GM12878 (cell line): Measurements from ENCODE around the gene LCE1F. TPM values are rescaled to one million over a fixed set of nuclear protein-coding genes. Genes with fewer than 3 reads are reported as not detected.

Source experiments
- ATAC-seq: fragments of 200-7000 bp; cut with Tn5 transposase; 3 replicates; pipeline ENCODE4 v1.9.1; 2020; ENCODE audit warnings: mild to moderate bottlenecking, moderate library complexity
- Bru-seq: library from RNA; stranded (reverse); fragments of 400-500 nt; gene quantifications from one replicate; lab custom pipeline; 2021; lab: Mats Ljungman, UMichigan
- BruChase-seq, 2 experiments: library from RNA; stranded (reverse); fragments of 400-500 nt; gene quantifications; one replicate each; lab custom pipeline; 2021; lab: Mats Ljungman, UMichigan
- BruUV-seq: library from RNA; stranded (reverse); fragments of 400-500 nt; replicated peaks from 2 replicates; lab custom pipeline; 2021; lab: Mats Ljungman, UMichigan
- CTCF ChIA-PET: fragments of 300-600 bp; sonication (Branson Sonifier 250); formaldehyde crosslinking; extraction: SDS; loops from one replicate; lab custom pipeline; 2021; ENCODE audit warnings: inconsistent platforms; lab: Yijun Ruan, JAX
- POLR2A ChIA-PET: fragments of 350-600 bp; formaldehyde crosslinking; extraction: SDS; loops from one replicate; lab custom pipeline; 2021; ENCODE audit warnings: inconsistent platforms; lab: Charles Lee
- RAD21 ChIA-PET: fragments of 300-600 bp; sonication (Branson Sonifier 250); formaldehyde crosslinking; loops from one replicate; lab custom pipeline; 2023; ENCODE audit warnings: antibody characterized with exemption; ENCODE audit not compliant: unreplicated experiment; lab: Charles Lee
- SMC1A ChIA-PET: fragments of 300-600 bp; sonication (Branson Sonifier 250); formaldehyde crosslinking; loops from one replicate; lab custom pipeline; 2023; ENCODE audit not compliant: unreplicated experiment, uncharacterized antibody; lab: Charles Lee
- DNase-seq: peaks from one replicate; pipeline ENCODE4 v3.0.0-alpha.2; 2011; ENCODE audit warnings: low read depth, low spot score
- FAIRE-seq: peaks from 3 replicates; lab custom pipeline; 2011; peaks lifted over from hg19 to GRCh38; lab: Jason Lieb, UNC
- H2AFZ ChIP-seq: 2 replicates; pipeline ENCODE4 v1.6.0; 2011; ENCODE audit warnings: low read depth, low read length, control low read depth; ENCODE audit not compliant: control insufficient read depth
- H3K27ac ChIP-seq: 2 replicates; pipeline ENCODE4 v1.5.1; 2011; ENCODE audit warnings: control low read depth; ENCODE audit not compliant: control insufficient read depth, insufficient read depth
- H3K27me3 ChIP-seq, 2 experiments: replicated peaks in 1 of 2; 2 replicates each; pipeline versions ENCODE4 v1.6.0 to v1.6.1; 2011; ENCODE audit warnings: low read length in 1 of 2; ENCODE audit not compliant: control insufficient read depth in 2 of 2, insufficient read depth in 2 of 2
- H3K36me3 ChIP-seq, 2 experiments: 2 replicates each; pipeline ENCODE4 v1.5.1; 2011; ENCODE audit warnings: low read length in 1 of 2; ENCODE audit not compliant: control insufficient read depth in 2 of 2, insufficient read depth in 2 of 2
- H3K4me1 ChIP-seq: 2 replicates; pipeline ENCODE4 v1.6.1; 2011; ENCODE audit warnings: mild to moderate bottlenecking, low read length, moderate library complexity, mixed read lengths; ENCODE audit not compliant: control insufficient read depth, insufficient read depth
- H3K4me2 ChIP-seq: 2 replicates; pipeline ENCODE4 v1.6.0; 2011; ENCODE audit warnings: control low read depth; ENCODE audit not compliant: control insufficient read depth, insufficient read depth
- H3K4me3 ChIP-seq: fragments of 200-600 bp; sonication (generic); 2 replicates; pipeline ENCODE4 v1.5.1; 2016
- H3K79me2 ChIP-seq: 2 replicates; pipeline ENCODE4 v1.6.0; 2011; ENCODE audit warnings: low read length; ENCODE audit not compliant: control insufficient read depth, insufficient read depth
- H3K9ac ChIP-seq: 2 replicates; pipeline ENCODE4 v1.8.0; 2011; ENCODE audit warnings: low read length, control low read depth, mixed read lengths; ENCODE audit not compliant: control insufficient read depth, insufficient read depth
- H3K9me3 ChIP-seq: replicated peaks from 3 replicates; pipeline ENCODE4 v1.5.1; 2011; ENCODE audit warnings: mild to moderate bottlenecking, low read length; ENCODE audit not compliant: control insufficient read depth, insufficient read depth
- H4K20me1 ChIP-seq: 2 replicates; pipeline ENCODE4 v1.6.0; 2011; ENCODE audit not compliant: control insufficient read depth, insufficient read depth
- CTCF ChIP-seq, 3 experiments: IDR thresholded peaks in 2 of 3; conservative IDR thresholded peaks in 1 of 3; 2 replicates each; pipeline ENCODE4 v1.5.1; 2011; ENCODE audit warnings: low read depth in 3 of 3, low read length in 3 of 3, mild to moderate bottlenecking in 3 of 3, control low read depth in 2 of 3, moderate library complexity in 2 of 3, inconsistent platforms in 1 of 3, mixed read lengths in 1 of 3; ENCODE audit not compliant: control insufficient read depth in 2 of 3, insufficient read depth in 1 of 3; ENCODE audit errors: extremely low read depth in 1 of 3
- MAX ChIP-seq: IDR thresholded peaks from 2 replicates; pipeline ENCODE4 v1.6.1; 2012; ENCODE audit warnings: low read depth, low read length, improper control_type of control experiment
- WGBS: methylation state at CpG from one replicate; pipeline ENCODE4 v1.1.6; 2016; ENCODE audit warnings: low lambda C conversion rate; ENCODE audit not compliant: insufficient replicate concordance, insufficient coverage; ENCODE audit errors: missing lambda C conversion rate; 5-methylcytosine and 5-hydroxymethylcytosine counted together
- in situ Hi-C: fragments of 300-500 bp; cut with MboI; formaldehyde crosslinking; loops from 9 replicates; pipeline ENCODE4 v1.14.3; 2018; ENCODE audit warnings: mixed read lengths
- intact Hi-C: fragments of 100-400 bp; cut with micrococcal nuclease; formaldehyde crosslinking; loops from one replicate; pipeline ENCODE4 v1.14.2; 2022; ENCODE audit not compliant: unreplicated experiment
- long read RNA-seq, 2 experiments: library from polyadenylated mRNA; unstranded; transcript quantifications; one replicate each; pipeline ENCODE4 v2.0.0, GENCODE V29; 2019 to 2020
- polyA minus RNA-seq, 3 experiments: library from RNA; depleted of rRNA, polyadenylated mRNA; stranded (reverse); fragments of >200 nt; gene quantifications; 2 replicates each; pipeline ENCODE4 v1.2.3, GENCODE V29; 2011
- polyA plus RNA-seq, 11 experiments: library from polyadenylated mRNA; depleted of rRNA in 4 of 11; unstranded in 6 of 11; stranded (reverse) in 5 of 11; fragments of >200 nt; fragmentation: Nextera tagmentation in 4 of 11; fragmentation: Illumina TruSeq in 1 of 11; extraction: Ambion mirVana in 4 of 11; extraction: Trizol in 1 of 11; gene quantifications; 1 replicate in 1 of 11; 2 replicates in 10 of 11; pipeline versions ENCODE4 v1.2.1 to v1.2.3, GENCODE V29; 2011 to 2016; ENCODE audit warnings: inconsistent platforms in 2 of 11, missing spikeins in 2 of 11, low read depth in 1 of 11
- total RNA-seq, 4 experiments: library from RNA; depleted of rRNA in 3 of 4; stranded (reverse); fragments of >200 nt in 3 of 4; fragmentation: Illumina TruSeq in 1 of 4; extraction: Trizol in 1 of 4; gene quantifications; 2 replicates each; pipeline versions ENCODE4 v1.2.1 to v1.2.3, GENCODE V29; 2013 to 2021

LCE1F gene
- total RNA-seq (2013; cell fraction: nucleolus; rRNA removed) = not detected in 2 replicates
- total RNA-seq (2014; rRNA removed) (not detected in 2 replicates), total RNA-seq (2014; rRNA removed; fragmentation: Illumina TruSeq; extraction: Trizol) (not detected in 2 replicates), total RNA-seq (2021) (not detected in 2 replicates), polyA plus RNA-seq (2011; rRNA removed) (not detected in 2 replicates), polyA plus RNA-seq (2014; fragmentation: Illumina TruSeq; extraction: Trizol) (not detected in 2 replicates), polyA plus RNA-seq (2014; fragmentation: Nextera tagmentation; extraction: Ambion mirVana) (not detected), polyA plus RNA-seq (2014; rRNA removed) (0.43 TPM in 1 of 2 replicates, not detected in the other), polyA plus RNA-seq (2016; fragmentation: Nextera tagmentation; extraction: Ambion mirVana) (under 1 TPM; 0.72 to 0.96 TPM), polyA minus RNA-seq (2011; rRNA and poly(A)+ RNA removed) (not detected in 2 replicates), Bru-seq, nascent RNA (percentile 28 among the genes with signal in this experiment), BruChase-seq, experiment 1, labeled RNA remaining after a 6-hour chase (percentile 26 among the genes with signal in this experiment), BruChase-seq, experiment 2, labeled RNA remaining after a 2-hour chase (percentile 34 among the genes with signal in this experiment)
- not detected for polyA plus RNA-seq (2011; ENCODE audit: low read depth)
- polyA plus RNA-seq (2011; cell fraction: cytosol; rRNA removed) = not detected in 2 replicates
- polyA plus RNA-seq (2011; cell fraction: nucleus; rRNA removed) = not detected in 2 replicates
- polyA plus RNA-seq (2012) = not detected in 2 replicates
- not detected in 2 replicates for polyA minus RNA-seq (2011; cell fraction: cytosol; rRNA and poly(A)+ RNA removed)
- not detected in 2 replicates for polyA minus RNA-seq (2011; cell fraction: nucleus; rRNA and poly(A)+ RNA removed)
- long read RNA-seq, experiment 1, partial matches to known transcripts = 0 of 3 reads
- long read RNA-seq, experiment 1, other reads (novel, unspliced or antisense) = 3 of 3 reads
- long read RNA-seq, experiment 2 = 0 reads

- Histone ChIP-seq H3K4me2 (no peak within 1 kb of the TSS), H3K27me3 (peaks cover 0 to 6% of the 10 kb centered on the region in 2 experiments), H3K4me3 (no peak within 1 kb of the TSS), H2AFZ (no peak within 1 kb of the TSS), H3K36me3 (no peaks in the 10 kb centered on the region), H4K20me1 (no peaks in the 10 kb centered on the region), H3K27ac (no peak within 1 kb of the TSS), H3K79me2 (no peaks in the 10 kb centered on the region), H3K9me3 (no peaks in the 10 kb centered on the region), H3K4me1 (no peaks in the 10 kb centered on the region), H3K9ac (no peak within 1 kb of the TSS)
- DNase-seq = no peak
- WGBS = 0% methylated on average over 6 of the region's 6 CpGs
- intact Hi-C loops (no loop called here), in situ Hi-C loops (no loop called here)
- POLR2A ChIA-PET = no interaction called here
- no TSS peak for BruUV-seq
- 0 out of 6 replicates have a peak, but pooled peaks of 2 of the 3 experiments have one; percentile 6 to 7 for TF ChIP-seq CTCF (IDR thresholded peaks at IDR 0.05 in 2 of 3, conservative IDR thresholded peaks at IDR 0.05 in 1 of 3; ENCODE audit: control insufficient read depth in 2 of 3, extremely low read depth in 1 of 3, insufficient read depth in 1 of 3, low read depth in 3 of 3, low read length in 3 of 3)
- no peak for TF ChIP-seq MAX
- CTCF ChIA-PET = no interaction called here
- RAD21 ChIA-PET = no interaction called here
- FAIRE-seq = no peak
- SMC1A ChIA-PET = no interaction called here
- ATAC-seq = peak; percentile 73
Observed at GRCh38 chr1:152774875-152775274, at the start of gene LCE1F. LCE1F (plus strand) TSS chr1:152775140; CDS start chr1:152776372, 1,232 bp downstream.
